Smooth muscle cell (in vitro differentiated cells): Measurements from ENCODE around the gene ISG20. TPM values are rescaled to one million over a fixed set of nuclear protein-coding genes. Genes with fewer than 3 reads are reported as not detected.

ENCODE experiments used
- DNase-seq: peaks from one replicate; lab custom pipeline; 2025; ENCODE audit not compliant: unreplicated experiment; lab: John Stamatoyannopoulos, UW
- H2AFZ ChIP-seq: fragments of 200-600 bp; sonication (generic); 2 replicates; pipeline ENCODE4 v1.6.0; 2016; ENCODE audit warnings: antibody characterized with exemption, low read depth, mild to moderate bottlenecking
- H3F3A ChIP-seq: fragments of 200-600 bp; sonication (generic); 2 replicates; pipeline ENCODE4 v1.6.0; 2017; ENCODE audit warnings: antibody characterized with exemption, low read depth
- H3K27ac ChIP-seq: fragments of 200-600 bp; sonication (generic); 2 replicates; pipeline ENCODE4 v1.5.1; 2016; ENCODE audit warnings: low read depth, mild to moderate bottlenecking
- H3K27me3 ChIP-seq: fragments of 200-600 bp; sonication (generic); 2 replicates; pipeline ENCODE4 v1.6.1; 2016; ENCODE audit warnings: low read depth, mild to moderate bottlenecking
- H3K36me3 ChIP-seq: fragments of 200-600 bp; sonication (generic); 2 replicates; pipeline ENCODE4 v1.5.1; 2016; ENCODE audit warnings: low read depth
- H3K4me1 ChIP-seq: fragments of 200-600 bp; sonication (generic); 2 replicates; pipeline ENCODE4 v1.5.1; 2016; ENCODE audit warnings: low read depth
- H3K4me2 ChIP-seq: fragments of 200-600 bp; sonication (generic); 2 replicates; pipeline ENCODE4 v1.6.0; 2016; ENCODE audit warnings: mild to moderate bottlenecking
- H3K4me3 ChIP-seq: fragments of 200-600 bp; sonication (generic); 2 replicates; pipeline ENCODE4 v1.5.1; 2016; ENCODE audit warnings: mild to moderate bottlenecking
- H3K79me2 ChIP-seq: fragments of 200-600 bp; sonication (generic); 2 replicates; pipeline ENCODE4 v1.6.0; 2016; ENCODE audit warnings: low read depth, mild to moderate bottlenecking
- H3K9ac ChIP-seq: fragments of 200-600 bp; sonication (generic); 2 replicates; pipeline ENCODE4 v1.6.0; 2016; ENCODE audit warnings: low read depth
- H3K9me3 ChIP-seq: fragments of 200-600 bp; sonication (generic); replicated peaks from 2 replicates; pipeline ENCODE4 v1.5.1; 2016; ENCODE audit warnings: low read depth
- H4K20me1 ChIP-seq: fragments of 200-600 bp; sonication (generic); 2 replicates; pipeline ENCODE4 v1.6.0; 2016; ENCODE audit warnings: low read depth
- WGBS: methylation state at CpG from one replicate; pipeline ENCODE4 v1.1.7; 2016; ENCODE audit warnings: low lambda C conversion rate; 5-methylcytosine and 5-hydroxymethylcytosine counted together
- polyA plus RNA-seq: library from polyadenylated mRNA; unstranded; fragments of >200 nt; fragmentation: Nextera tagmentation; extraction: Ambion mirVana; gene quantifications from 2 replicates; pipeline ENCODE4 v1.2.1, GENCODE V29; 2016
- total RNA-seq: library from RNA; depleted of rRNA; stranded (reverse); fragments of >200 nt; gene quantifications from 2 replicates; pipeline ENCODE4 v1.2.3, GENCODE V29; 2014
- TF ChIP-seq, protein P1 (sequence below): fragments of 200-600 bp; sonication (generic); IDR thresholded peaks from 2 replicates; pipeline ENCODE4 v1.5.1; 2017; ENCODE audit warnings: borderline replicate concordance, mild to moderate bottlenecking, antibody characterized with exemption; ENCODE audit not compliant: insufficient read depth, poor library complexity, severe bottlenecking

Gene ISG20
- total and polyA plus RNA-seq, 2 experiments from 2014 or later = 0.81 to 1.1 TPM

DNA sequence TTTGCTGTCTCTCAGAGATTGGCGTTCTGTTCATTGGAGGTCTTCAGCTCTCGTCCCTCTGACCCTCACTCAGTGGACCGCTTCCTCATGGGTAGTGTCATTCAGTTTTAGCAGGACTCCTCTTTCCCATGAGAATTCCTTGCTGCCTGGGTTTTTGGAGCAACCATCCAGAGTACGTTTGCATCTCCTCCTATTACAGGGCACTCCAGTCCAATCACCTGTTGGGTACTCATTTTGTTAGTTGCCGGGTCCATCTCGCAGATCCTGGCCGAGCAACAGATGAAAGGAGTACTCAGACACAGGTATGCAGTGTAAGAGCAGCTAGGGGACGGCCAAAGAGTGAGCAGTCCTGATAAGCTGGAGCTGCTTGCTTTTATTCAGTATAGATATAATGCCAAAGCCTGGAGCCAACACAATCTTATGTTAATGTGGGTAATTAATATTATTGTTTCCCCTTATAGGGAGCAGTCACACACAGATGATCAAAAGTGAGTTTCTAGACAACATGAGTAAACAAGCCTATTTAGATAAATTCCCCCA is 49.6 kb downstream of the ISG20 start:
- TF ChIP-seq, protein P1, sequence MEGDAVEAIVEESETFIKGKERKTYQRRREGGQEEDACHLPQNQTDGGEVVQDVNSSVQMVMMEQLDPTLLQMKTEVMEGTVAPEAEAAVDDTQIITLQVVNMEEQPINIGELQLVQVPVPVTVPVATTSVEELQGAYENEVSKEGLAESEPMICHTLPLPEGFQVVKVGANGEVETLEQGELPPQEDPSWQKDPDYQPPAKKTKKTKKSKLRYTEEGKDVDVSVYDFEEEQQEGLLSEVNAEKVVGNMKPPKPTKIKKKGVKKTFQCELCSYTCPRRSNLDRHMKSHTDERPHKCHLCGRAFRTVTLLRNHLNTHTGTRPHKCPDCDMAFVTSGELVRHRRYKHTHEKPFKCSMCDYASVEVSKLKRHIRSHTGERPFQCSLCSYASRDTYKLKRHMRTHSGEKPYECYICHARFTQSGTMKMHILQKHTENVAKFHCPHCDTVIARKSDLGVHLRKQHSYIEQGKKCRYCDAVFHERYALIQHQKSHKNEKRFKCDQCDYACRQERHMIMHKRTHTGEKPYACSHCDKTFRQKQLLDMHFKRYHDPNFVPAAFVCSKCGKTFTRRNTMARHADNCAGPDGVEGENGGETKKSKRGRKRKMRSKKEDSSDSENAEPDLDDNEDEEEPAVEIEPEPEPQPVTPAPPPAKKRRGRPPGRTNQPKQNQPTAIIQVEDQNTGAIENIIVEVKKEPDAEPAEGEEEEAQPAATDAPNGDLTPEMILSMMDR = no peak
- WGBS = 85% methylated on average over 8 of the region's 8 CpGs
- no peaks in the 10 kb centered on the region for H3K79me2 ChIP-seq

DNA sequence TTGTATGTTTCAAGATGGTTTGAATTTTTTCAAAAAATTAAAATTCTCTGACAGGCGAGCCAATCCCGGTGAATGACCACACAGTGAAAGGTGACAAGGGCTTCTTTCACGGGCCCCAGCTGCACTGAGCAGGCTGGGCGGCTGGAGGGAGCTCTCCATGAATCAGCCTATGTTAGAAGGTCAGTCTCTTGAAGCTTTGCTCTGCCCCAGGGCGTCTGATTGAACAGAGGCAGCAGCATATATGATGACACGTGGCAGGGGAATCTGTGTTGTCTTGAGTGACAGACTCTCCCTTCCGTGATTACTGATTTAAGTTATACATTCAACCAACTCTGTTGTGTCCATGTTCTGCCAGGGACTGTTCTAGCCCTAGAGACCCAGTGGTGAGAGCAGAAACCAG is 51.5 kb downstream of the ISG20 start:
- no peaks in the 10 kb centered on the region for H3K79me2 ChIP-seq
- H2AFZ ChIP-seq = no peak overlapping the region
- no peak for DNase-seq
- H3K9me3 ChIP-seq = no peaks in the 10 kb centered on the region
- TF ChIP-seq, protein P1 = no peak
- 71% methylated on average over 7 of the region's 7 CpGs for WGBS
- H3K36me3 ChIP-seq = no peaks in the 10 kb centered on the region
- no peak overlapping the region for H3K4me3 ChIP-seq
- H3K27ac ChIP-seq = no peak overlapping the region
- H3K4me1 ChIP-seq = no peaks in the 10 kb centered on the region
- peaks cover 6% of the 10 kb centered on the region for H3K27me3 ChIP-seq
- no peaks in the 10 kb centered on the region for H3F3A ChIP-seq
- no peak overlapping the region for H3K4me2 ChIP-seq
- H3K9ac ChIP-seq = no peak overlapping the region
- H4K20me1 ChIP-seq = no peaks in the 10 kb centered on the region

More for the DNA sequence above, 49.6 kb downstream of the ISG20 start:
- H2AFZ ChIP-seq = no peak overlapping the region
- H4K20me1 ChIP-seq = no peaks in the 10 kb centered on the region
- H3K4me3 ChIP-seq = no peak overlapping the region
- H3K4me2 ChIP-seq = no peak overlapping the region
- no peaks in the 10 kb centered on the region for H3F3A ChIP-seq
- peaks cover 6% of the 10 kb centered on the region for H3K27me3 ChIP-seq
- no peaks in the 10 kb centered on the region for H3K4me1 ChIP-seq
- no peaks in the 10 kb centered on the region for H3K9me3 ChIP-seq
- no peak for DNase-seq
- H3K9ac ChIP-seq = no peak overlapping the region
- H3K27ac ChIP-seq = no peak overlapping the region
- no peaks in the 10 kb centered on the region for H3K36me3 ChIP-seq

DNA sequence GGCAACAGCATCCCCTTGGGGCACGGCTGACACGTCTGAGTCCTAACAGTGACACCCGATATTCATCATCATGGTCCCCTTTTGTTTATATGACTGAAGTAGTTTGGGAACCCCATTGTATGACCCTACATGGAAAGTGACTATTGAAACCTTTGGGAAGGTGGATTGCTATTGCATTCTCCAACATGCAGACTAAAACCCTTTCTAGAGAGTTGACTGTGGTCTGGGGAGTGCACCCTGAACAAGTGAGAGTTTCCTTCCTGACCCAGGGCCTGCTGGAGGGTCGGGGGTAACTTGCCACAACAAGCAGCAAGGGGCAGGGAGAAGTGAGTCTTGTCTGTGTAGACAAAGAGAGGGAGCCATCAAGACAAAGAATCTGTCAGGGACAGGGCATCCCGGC is 54.4 kb downstream of the ISG20 start:
- TF ChIP-seq, protein P1 = no peak

DNA sequence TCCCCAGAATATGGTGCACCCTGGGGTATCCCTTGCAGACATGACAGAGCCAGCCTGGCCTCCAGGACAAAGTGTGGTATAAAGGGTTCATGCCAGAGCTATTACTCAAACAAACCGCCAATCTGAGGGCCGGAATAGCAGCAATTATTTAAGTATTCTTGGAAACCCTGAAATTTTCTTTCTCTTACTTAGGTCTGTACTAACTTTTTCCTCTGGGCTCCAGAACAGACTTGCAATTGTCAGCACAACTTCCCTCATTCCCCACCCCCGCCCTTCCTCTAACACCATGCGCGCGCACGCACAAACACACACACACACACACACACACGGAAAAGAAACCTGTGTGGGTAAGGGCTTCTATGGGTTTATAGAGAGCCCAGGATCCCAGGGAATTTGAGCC is 56.3 kb downstream of the ISG20 start:
- H3K4me3 ChIP-seq = no peak overlapping the region
- no peak overlapping the region for H3K27ac ChIP-seq
- no peak overlapping the region for H3K9ac ChIP-seq
- H3K4me1 ChIP-seq = no peaks in the 10 kb centered on the region
- DNase-seq = no peak
- TF ChIP-seq, protein P1 = no peak
- H3K36me3 ChIP-seq = no peaks in the 10 kb centered on the region
- no peaks in the 10 kb centered on the region for H4K20me1 ChIP-seq
- H3K9me3 ChIP-seq = no peaks in the 10 kb centered on the region
- no peak overlapping the region for H2AFZ ChIP-seq
- no peaks in the 10 kb centered on the region for H3K79me2 ChIP-seq
- WGBS = 84% methylated on average over 8 of the region's 8 CpGs
- H3K27me3 ChIP-seq = peaks cover 20% of the 10 kb centered on the region
- no peaks in the 10 kb centered on the region for H3F3A ChIP-seq
- H3K4me2 ChIP-seq = no peak overlapping the region

More for the DNA sequence above, 54.4 kb downstream of the ISG20 start:
- no peaks in the 10 kb centered on the region for H4K20me1 ChIP-seq
- H3K4me2 ChIP-seq = no peak overlapping the region
- no peaks in the 10 kb centered on the region for H3K36me3 ChIP-seq
- no peak for DNase-seq
- H3K27me3 ChIP-seq = peaks cover 6% of the 10 kb centered on the region
- no peaks in the 10 kb centered on the region for H3K4me1 ChIP-seq
- H3F3A ChIP-seq = no peaks in the 10 kb centered on the region
- H2AFZ ChIP-seq = no peak overlapping the region
- WGBS = 83% methylated on average over 5 of the region's 5 CpGs
- no peaks in the 10 kb centered on the region for H3K9me3 ChIP-seq
- no peak overlapping the region for H3K4me3 ChIP-seq
- H3K9ac ChIP-seq = no peak overlapping the region
- H3K27ac ChIP-seq = no peak overlapping the region
- H3K79me2 ChIP-seq = no peaks in the 10 kb centered on the region
